ENCODE results near the gene ARID1B. TPM values are rescaled to one million over a fixed set of nuclear protein-coding genes. Genes with fewer than 3 reads are reported as not detected.

ARID1B gene
- total and polyA plus RNA-seq, 9 of the 15 experiments (the other 6 are each of a cell fraction or from before 2014, with no cell fraction given), result 12.5 to 50.5 (median 25.8) TPM

- TF ChIP-seq, protein P1, sequence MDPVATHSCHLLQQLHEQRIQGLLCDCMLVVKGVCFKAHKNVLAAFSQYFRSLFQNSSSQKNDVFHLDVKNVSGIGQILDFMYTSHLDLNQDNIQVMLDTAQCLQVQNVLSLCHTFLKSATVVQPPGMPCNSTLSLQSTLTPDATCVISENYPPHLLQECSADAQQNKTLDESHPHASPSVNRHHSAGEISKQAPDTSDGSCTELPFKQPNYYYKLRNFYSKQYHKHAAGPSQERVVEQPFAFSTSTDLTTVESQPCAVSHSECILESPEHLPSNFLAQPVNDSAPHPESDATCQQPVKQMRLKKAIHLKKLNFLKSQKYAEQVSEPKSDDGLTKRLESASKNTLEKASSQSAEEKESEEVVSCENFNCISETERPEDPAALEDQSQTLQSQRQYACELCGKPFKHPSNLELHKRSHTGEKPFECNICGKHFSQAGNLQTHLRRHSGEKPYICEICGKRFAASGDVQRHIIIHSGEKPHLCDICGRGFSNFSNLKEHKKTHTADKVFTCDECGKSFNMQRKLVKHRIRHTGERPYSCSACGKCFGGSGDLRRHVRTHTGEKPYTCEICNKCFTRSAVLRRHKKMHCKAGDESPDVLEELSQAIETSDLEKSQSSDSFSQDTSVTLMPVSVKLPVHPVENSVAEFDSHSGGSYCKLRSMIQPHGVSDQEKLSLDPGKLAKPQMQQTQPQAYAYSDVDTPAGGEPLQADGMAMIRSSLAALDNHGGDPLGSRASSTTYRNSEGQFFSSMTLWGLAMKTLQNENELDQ (CRISPR knock-in tag; IDR thresholded peaks at IDR 0.05; ENCODE audit: borderline replicate concordance), result no peak
- TF ChIP-seq KLF1 (tag; IDR thresholded peaks at IDR 0.05) (no peak), ZNF282 (CRISPR knock-in tag; IDR thresholded peaks at IDR 0.05) (no peak), NCOA4 (IDR thresholded peaks at IDR 0.05; ENCODE audit: partially characterized antibody) (no peak), TSC22D4 (tag; IDR thresholded peaks at IDR 0.05) (no peak), ZNF174 (CRISPR knock-in tag; IDR thresholded peaks at IDR 0.05) (no peak), UBTF (IDR thresholded peaks at IDR 0.05; ENCODE audit: borderline replicate concordance in 1 of 2, low read depth in 2 of 2, low read length in 2 of 2) (no peak), ZBTB7A (IDR thresholded peaks at IDR 0.05; ENCODE audit: borderline replicate concordance, control insufficient read depth, low read depth, low read length) (no peak), POLR2G (IDR thresholded peaks at IDR 0.05; ENCODE audit: low read depth, low read length) (no peak), PRMT5 (CRISPR knock-in tag; IDR thresholded peaks at IDR 0.05) (no peak)
Measured at GRCh38 chr6:157124485-157125254, 347.5 kb downstream of the ARID1B start (continued).
